ENCODE measurements around the gene EAF2. TPM values are rescaled to one million over a fixed set of nuclear protein-coding genes. Genes with fewer than 3 reads are reported as not detected.

EAF2 gene
- total RNA-seq, 1 donor from 2014 or later: 14.1 TPM

Other genes starting within 250 kb of the EAF2 start
- gene FBXO40, start 241.8 kb upstream of the EAF2 start, total RNA-seq: 12.7 TPM
- 6.9 TPM for gene HCLS1, start 174.3 kb upstream of the EAF2 start, total RNA-seq
- gene GOLGB1, start 85.5 kb upstream of the EAF2 start, total RNA-seq: 75.2 TPM
- 24.7 TPM for gene IQCB1, start 149 bp upstream of the EAF2 start, total RNA-seq
- gene SLC15A2, start 59.2 kb downstream of the EAF2 start, total RNA-seq: 18.2 TPM
- gene ILDR1, start 187.0 kb downstream of the EAF2 start, total RNA-seq: 1.7 TPM
- 2.5 TPM for gene CD86, start 220.2 kb downstream of the EAF2 start, total RNA-seq

Data from tongue (tissue), 1 donor.